ENCODE results near the gene MLN.

MLN gene

DNA sequence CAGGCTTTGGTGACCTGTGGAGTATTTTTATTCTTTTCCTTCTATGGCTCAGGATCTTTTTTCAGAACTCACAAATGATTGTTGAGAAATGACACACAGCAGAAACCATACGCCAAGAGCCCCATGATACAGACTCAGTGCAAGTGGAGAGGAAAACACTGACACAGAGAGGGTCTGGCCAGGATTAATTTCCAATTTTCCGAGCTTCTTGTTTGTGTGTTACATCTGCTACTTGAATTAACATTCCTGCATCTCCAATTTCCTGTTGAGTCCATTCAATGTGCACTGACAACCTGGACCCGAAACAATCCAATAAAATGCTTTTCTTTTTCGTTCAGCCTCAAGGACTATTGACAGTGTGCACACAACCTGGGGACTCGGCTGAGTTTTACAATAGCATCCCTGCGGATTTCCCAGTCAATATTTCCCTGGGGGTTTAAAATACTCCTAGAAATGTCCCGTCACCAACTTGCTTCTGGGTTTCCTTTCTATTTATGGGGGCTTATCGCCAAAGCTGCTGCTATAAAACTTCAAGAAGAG is 4.9 kb upstream of the MLN start:
- Histone ChIP-seq H3K36me3 (ENCODE audit: control insufficient read depth, low read length) (no peaks in the 10 kb centered on the region), H3K4me3 (ENCODE audit: low read length) (no peak overlapping the region), H3K4me2 (ENCODE audit: low read length) (no peak overlapping the region), H3F3A (ENCODE audit: control insufficient read depth, insufficient read depth) (no peaks in the 10 kb centered on the region), H3K27me3 (ENCODE audit: control insufficient read depth, low read length) (peaks cover 48% of the 10 kb centered on the region), H3K79me2 (ENCODE audit: control insufficient read depth, low read length) (no peaks in the 10 kb centered on the region), H3K4me1 (ENCODE audit: control insufficient read depth, low read length) (no peaks in the 10 kb centered on the region), H3K9me3 (ENCODE audit: control insufficient read depth, insufficient read depth, low read length) (no peaks in the 10 kb centered on the region), H3K9me2 (replicated peaks; ENCODE audit: control insufficient read depth, low read length) (no peaks in the 10 kb centered on the region), H4K20me1 (ENCODE audit: control insufficient read depth, insufficient read depth, low read depth, low read length) (no peaks in the 10 kb centered on the region), H3K27ac (ENCODE audit: low read depth, low read length) (no peak overlapping the region)
- TF ChIP-seq EZH2phosphoT487 (IDR thresholded peaks at IDR 0.05; ENCODE audit: borderline replicate concordance, low read length) = no peak
- TF ChIP-seq, protein P1, sequence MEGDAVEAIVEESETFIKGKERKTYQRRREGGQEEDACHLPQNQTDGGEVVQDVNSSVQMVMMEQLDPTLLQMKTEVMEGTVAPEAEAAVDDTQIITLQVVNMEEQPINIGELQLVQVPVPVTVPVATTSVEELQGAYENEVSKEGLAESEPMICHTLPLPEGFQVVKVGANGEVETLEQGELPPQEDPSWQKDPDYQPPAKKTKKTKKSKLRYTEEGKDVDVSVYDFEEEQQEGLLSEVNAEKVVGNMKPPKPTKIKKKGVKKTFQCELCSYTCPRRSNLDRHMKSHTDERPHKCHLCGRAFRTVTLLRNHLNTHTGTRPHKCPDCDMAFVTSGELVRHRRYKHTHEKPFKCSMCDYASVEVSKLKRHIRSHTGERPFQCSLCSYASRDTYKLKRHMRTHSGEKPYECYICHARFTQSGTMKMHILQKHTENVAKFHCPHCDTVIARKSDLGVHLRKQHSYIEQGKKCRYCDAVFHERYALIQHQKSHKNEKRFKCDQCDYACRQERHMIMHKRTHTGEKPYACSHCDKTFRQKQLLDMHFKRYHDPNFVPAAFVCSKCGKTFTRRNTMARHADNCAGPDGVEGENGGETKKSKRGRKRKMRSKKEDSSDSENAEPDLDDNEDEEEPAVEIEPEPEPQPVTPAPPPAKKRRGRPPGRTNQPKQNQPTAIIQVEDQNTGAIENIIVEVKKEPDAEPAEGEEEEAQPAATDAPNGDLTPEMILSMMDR (IDR thresholded peaks at IDR 0.05; ENCODE audit: low read depth, low read length, poor library complexity, severe bottlenecking) = no peak

- H3K4me2 ChIP-seq (ENCODE audit: low read length) = no peak overlapping the region
- H3K9me2 ChIP-seq (replicated peaks; ENCODE audit: control insufficient read depth, low read length) = no peaks in the 10 kb centered on the region
- no peak overlapping the region for H3K4me3 ChIP-seq (ENCODE audit: low read length)
- H3K9me3 ChIP-seq (ENCODE audit: control insufficient read depth, insufficient read depth, low read length) = no peaks in the 10 kb centered on the region
- no peak for TF ChIP-seq EZH2phosphoT487 (IDR thresholded peaks at IDR 0.05; ENCODE audit: borderline replicate concordance, low read length)
- TF ChIP-seq, protein P1 (IDR thresholded peaks at IDR 0.05; ENCODE audit: low read depth, low read length, poor library complexity, severe bottlenecking) = no peak
- H3K27me3 ChIP-seq (ENCODE audit: control insufficient read depth, low read length) = peaks cover 48% of the 10 kb centered on the region
- H3K36me3 ChIP-seq (ENCODE audit: control insufficient read depth, low read length) = no peaks in the 10 kb centered on the region
- no peak overlapping the region for H3K27ac ChIP-seq (ENCODE audit: low read depth, low read length)
- no peaks in the 10 kb centered on the region for H3K79me2 ChIP-seq (ENCODE audit: control insufficient read depth, low read length)
- no peaks in the 10 kb centered on the region for H3F3A ChIP-seq (ENCODE audit: control insufficient read depth, insufficient read depth)
- H3K4me1 ChIP-seq (ENCODE audit: control insufficient read depth, low read length) = no peaks in the 10 kb centered on the region
- no peaks in the 10 kb centered on the region for H4K20me1 ChIP-seq (ENCODE audit: control insufficient read depth, insufficient read depth, low read depth, low read length)
Observed at GRCh38 chr6:33807606-33808005, 3.8 kb upstream of the MLN start.

DNA sequence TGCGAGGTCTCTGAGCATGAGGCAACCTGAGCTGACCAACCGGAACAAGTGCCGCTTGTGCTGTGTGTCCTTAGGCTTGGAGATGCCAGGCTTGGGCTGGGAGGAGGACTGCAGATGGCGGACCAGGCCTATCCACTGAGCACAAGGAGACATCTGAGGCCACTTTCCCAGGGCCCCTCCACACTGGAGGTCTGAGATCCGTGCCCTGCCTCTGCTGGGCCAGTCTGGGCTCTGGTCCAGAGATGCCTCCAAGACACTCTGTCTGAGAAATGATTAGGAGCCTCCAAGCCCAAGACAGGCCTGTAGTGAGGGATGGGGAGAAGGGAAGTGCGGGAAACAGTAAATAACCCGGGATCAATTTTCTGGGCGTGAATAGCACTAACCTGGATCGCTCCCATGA is 3.0 kb upstream of the MLN start:
- no peaks in the 10 kb centered on the region for H4K20me1 ChIP-seq (ENCODE audit: control insufficient read depth, insufficient read depth, low read depth, low read length)
- H3K4me2 ChIP-seq (ENCODE audit: low read length) = no peak overlapping the region
- H3F3A ChIP-seq (ENCODE audit: control insufficient read depth, insufficient read depth) = no peaks in the 10 kb centered on the region
- H3K4me3 ChIP-seq (ENCODE audit: low read length) = no peak overlapping the region
- no peaks in the 10 kb centered on the region for H3K4me1 ChIP-seq (ENCODE audit: control insufficient read depth, low read length)
- H3K27ac ChIP-seq (ENCODE audit: low read depth, low read length) = no peak overlapping the region
- H3K36me3 ChIP-seq (ENCODE audit: control insufficient read depth, low read length) = no peaks in the 10 kb centered on the region
- no peaks in the 10 kb centered on the region for H3K9me2 ChIP-seq (replicated peaks; ENCODE audit: control insufficient read depth, low read length)
- peaks cover 48% of the 10 kb centered on the region for H3K27me3 ChIP-seq (ENCODE audit: control insufficient read depth, low read length)
- TF ChIP-seq EZH2phosphoT487 (IDR thresholded peaks at IDR 0.05; ENCODE audit: borderline replicate concordance, low read length) = no peak
- TF ChIP-seq, protein P1 (IDR thresholded peaks at IDR 0.05; ENCODE audit: low read depth, low read length, poor library complexity, severe bottlenecking) = no peak
- no peaks in the 10 kb centered on the region for H3K9me3 ChIP-seq (ENCODE audit: control insufficient read depth, insufficient read depth, low read length)
- H3K79me2 ChIP-seq (ENCODE audit: control insufficient read depth, low read length) = no peaks in the 10 kb centered on the region
